ENCODE measurements around the gene LNX1.
"Not testable (repeated sequence)": the region's sequence is repeated elsewhere in the genome, so short reads cannot be mapped to it uniquely, and the experiment has no call there.

The LNX1 gene

GRCh38 chr4:53490965-53491622 is 100.2 kb downstream of the LNX1 start:
- peak in 1 of 2 experiments; percentile 29 for DNase-seq

- DNase-seq: no peak
Measured at GRCh38 chr4:53490161-53490956, 100.9 kb downstream of the LNX1 start.

GRCh38 chr4:53489279-53489889 is 101.9 kb downstream of the LNX1 start:
- DNase-seq: no peak

DNA sequence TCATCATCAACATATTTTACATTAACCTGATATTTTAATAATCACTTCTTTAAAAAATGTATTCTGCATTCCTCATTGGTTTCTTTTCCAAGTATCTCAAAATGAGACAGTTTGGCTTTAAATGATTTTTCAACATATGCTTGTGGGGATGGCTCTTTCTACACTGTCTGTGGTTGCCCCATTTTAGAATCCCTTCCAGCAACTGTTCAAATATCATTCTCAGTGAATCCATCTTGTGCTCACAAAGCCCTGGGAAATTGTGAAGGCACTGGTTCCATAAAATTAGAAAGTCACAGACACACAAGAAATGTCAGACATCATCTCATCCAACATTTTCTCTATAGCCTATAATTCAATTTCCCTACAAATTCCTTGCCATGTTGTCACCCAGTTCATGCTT is 103.5 kb downstream of the LNX1 start:
- DNase-seq: no peak

DNA sequence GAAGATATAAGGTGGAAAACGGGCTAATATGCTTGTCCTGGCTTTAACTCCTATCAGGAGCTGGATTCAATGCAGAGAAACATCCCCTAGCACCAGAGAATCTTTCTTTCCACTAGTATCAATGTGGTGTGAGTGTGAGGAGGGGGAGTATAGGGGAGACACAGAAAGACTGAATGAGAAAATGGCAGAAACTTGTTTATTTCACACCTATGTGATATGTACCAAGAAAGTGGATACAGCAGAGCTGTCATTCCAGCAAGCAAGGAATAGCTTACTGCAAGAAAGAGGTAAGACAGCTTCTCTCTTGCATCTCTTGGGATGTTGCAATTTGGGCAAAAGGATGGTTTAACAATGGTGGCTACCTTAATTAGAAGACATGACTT is 105.6 kb downstream of the LNX1 start:
- no peak for DNase-seq

- DNase-seq: no peak
Measured at GRCh38 chr4:53484911-53485657, 106.2 kb downstream of the LNX1 start.

GRCh38 chr4:53483250-53483649 is 108.0 kb downstream of the LNX1 start:
- DNase-seq: no peak

DNA sequence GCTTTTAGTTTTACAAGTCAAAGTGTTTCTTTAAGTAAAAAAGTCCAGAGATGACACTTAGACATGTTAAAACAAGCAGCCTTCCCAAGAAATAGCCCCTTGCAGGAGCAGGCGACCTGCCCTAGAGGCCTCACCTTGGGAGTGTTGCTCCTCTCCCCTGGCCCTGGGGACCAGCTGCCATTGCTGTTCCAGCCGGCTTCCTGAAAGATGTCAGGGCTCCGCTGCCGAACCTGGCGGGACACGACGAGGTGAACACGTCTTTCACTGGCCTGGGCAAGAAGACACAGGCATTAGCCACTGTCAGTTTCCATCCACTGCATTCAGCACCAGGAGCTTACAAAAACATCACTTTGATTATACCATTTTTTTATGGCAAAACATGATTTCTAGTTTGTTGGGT is 109.7 kb downstream of the LNX1 start:
- no peak for DNase-seq

DNA sequence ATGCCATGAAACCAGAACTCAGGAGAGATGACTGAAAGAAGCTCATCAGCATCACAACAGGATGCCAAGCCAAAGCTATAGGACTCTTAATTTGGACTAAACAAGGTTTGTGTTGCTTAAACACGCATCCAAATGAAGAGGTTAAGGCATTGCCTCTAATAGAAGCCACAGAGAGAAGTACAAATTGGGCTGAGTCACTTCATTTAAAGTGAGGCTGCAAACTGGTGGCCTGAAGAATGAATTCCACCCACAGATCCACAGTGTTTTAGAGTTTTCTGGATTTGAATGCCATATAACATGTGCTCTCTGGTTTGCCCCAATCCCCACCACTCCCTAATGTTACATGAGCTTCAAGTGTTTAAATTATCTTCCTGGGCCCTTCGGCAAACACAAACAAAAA is 110.4 kb downstream of the LNX1 start:
- DNase-seq: no peak

GRCh38 chr4:53479736-53480525 is 111.4 kb downstream of the LNX1 start:
- DNase-seq: no peak

DNA sequence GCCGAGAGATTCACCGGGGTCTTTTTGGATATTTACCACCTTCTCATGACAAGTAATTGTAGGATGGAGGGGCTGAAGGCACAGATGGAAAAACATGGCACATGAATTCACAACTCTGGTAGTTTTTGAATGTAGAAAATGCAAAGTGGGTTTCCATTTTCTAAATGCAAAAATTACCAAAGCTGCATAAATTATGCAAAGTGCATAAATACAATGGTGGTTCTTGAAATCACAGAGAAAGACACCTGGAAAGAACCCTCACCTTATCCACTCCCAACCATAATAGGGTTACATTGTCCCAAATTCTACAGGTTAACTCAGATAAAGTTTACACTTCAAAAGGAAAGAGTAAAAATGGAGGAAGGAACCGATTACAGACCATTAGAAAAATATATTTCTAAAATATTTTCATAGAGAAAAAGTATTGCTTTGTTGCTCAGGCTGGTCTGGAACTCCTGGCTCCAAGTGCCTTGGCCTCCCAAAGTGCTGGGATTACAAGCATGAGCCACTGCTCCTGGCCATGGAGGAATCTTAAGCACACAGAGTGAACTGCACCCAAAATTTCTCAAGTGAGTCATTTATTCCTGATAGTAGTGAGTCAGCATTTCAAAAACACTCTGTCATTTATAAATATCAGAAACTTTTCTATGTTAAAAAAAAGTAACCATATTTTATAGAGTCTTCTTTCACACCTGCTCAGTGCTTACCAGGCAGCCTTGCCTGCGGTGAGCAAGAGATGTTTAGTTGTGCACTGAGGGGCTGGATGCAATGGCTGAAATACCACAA is 112.4 kb downstream of the LNX1 start:
- DNase-seq: no peak

DNA sequence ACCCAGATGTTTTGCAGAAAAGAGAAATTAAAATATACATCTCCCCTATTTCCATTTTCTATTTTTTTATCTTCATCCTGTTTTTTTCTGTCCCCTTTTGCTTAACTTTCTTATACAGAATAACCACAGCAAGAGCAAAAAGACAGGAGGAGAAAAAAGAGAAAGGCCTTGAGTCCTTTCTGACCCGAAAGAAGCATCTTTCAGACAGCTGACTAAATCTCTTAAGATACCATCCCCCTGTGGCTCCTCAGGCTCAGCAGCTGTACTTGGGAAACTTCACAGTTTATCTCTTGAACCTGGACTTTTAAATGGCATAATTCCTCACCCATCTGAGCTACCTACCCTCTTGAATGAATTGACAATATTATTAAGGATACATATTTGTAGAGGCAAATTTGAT is 113.7 kb downstream of the LNX1 start:
- no peak for DNase-seq

DNA sequence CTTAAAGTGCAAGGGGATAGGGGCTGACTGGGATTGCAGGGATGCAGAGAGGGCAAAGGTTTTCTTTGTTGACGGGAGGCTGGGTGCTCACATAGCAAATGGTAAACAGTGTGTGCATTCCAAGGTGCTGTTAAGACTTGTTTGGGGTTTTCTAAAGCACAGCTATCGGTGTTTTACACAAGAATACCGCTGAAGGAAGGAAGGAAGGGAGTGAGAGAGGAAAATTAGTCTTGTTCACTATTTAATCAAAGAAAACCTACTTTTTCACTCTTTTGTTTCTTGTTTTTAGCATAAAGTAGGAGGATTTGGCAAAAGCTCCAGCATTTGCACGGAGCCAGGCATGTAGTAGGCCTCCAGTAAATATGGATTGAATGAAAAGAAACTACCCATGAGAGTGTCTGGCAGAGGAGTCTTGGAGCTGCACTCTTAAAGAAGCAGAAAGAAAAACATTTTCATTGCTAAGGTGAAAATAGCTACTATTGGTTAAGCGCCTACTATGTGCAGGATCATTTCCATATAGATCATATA is 114.2 kb downstream of the LNX1 start:
- no peak for DNase-seq

DNA sequence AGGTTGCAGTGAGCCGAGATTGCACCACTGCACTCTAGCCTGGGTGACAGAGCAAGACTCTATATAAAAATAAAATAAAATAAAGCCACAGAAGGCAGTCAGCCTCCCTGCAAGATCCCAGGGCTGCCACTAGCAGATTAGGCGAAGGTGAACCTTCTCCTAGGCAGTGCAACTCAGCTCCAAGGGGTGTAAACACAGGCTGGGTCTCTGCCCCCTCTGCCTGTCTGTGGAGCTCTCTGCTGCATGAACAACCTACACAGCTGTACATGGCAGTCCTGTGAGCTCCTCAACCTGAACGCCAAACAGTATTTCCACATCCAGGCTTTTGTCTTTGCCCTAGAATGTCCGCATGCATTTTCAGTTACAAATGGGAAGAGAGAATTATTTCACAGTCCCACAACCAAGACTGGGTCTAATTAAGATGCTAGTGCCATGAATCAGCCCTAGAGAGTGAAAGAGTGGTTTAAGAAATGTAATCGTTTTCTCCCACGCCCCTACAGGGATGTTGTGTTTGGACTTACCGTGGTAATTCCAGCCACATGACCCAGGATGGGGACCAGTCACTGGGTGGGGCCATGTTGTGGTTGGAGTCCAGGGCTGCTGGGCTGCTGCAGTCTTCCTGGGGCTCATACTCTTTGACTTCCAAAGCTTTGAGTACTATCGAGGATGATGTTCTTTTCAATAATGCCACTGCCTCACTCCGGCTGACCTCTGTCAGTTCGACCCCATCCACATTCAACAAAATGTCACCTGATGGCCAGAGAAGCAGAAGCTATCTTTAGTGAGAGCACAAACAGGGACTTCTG is 114.9 kb downstream of the LNX1 start:
- no peak for DNase-seq

DNA sequence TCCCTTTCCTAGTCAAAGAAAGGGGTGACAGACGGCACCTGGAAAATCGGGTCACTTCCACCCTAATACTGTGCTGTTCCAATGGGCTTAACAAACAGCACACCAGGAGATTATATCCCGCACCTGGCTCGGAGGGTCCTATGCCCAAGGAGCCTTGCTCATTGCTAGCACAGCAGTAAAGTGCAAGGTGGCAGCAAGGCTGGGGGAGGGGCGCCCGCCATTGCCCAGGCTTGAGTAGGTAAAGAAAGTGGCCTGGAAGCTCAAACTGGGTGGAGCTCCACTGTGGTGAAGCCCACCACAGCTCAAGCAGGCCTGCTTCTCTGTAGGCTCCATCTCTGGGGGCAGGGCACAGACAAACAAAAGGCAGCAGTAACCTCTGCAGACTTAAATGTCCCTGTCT is 124.7 kb downstream of the LNX1 start:
- not testable (repeated sequence) for DNase-seq

- no peak for DNase-seq
Measured at GRCh38 chr4:53465891-53466290, 125.4 kb downstream of the LNX1 start.

- DNase-seq: no peak
Measured at GRCh38 chr4:53465281-53465680, 126.0 kb downstream of the LNX1 start.

DNA sequence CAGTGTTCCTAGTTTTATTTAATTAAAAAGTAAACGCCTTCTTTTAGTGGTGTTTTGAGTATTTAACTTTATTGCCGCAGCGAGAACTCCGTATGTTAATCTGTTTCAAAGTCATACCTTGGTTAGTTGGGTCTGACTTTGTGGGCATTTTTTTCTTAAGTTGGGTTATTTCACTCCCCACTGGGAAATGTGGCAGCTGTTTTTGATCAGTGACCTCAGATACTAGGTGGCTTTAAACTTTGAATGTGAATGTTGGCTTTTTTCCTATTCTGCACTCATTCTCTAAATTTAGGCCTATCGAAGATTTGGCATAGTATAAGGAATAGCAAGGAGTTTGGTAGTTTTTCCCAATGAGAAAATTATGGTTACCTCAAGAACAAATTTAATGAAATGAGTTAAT is 127.9 kb downstream of the LNX1 start:
- no peak for DNase-seq

- DNase-seq: no peak
Measured at GRCh38 chr4:53461244-53461643, 130.0 kb downstream of the LNX1 start.

DNA sequence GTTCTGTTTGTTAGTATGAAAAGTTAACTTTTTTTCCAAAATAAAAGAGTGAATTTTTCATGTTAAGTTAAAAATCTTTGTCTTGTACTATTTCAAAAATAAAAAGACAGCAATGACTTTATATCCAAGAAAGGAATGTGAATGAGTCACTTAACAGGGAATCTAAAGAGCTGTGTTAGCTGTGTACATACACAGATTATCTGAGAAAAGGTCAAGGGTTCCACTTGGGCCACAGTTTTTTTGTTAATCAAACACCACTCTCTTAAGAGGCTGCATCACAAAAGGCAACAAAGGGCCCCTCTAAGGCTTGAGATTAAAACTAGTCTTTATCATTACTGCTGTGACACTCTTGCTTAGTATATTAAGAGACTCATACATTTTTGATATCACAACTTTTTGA is 131.7 kb downstream of the LNX1 start:
- no peak for DNase-seq

DNA sequence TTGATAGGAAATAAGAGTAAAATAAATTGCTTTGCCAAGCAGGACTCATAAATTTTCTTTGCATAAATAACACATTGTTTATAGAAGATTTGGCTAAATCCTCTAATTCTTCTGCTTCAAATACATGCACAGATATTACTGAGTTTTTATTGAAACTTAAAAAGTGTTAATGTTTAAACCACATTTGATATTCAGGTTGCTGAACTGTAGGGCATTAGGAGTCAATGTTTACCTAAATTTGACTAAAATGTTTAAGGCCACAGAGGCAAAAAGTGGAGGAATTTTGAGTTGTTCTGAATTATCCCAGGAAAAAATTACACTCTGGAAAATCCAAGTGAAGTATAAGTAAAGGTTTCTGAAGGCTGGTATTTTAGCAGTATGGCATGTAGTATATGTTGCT is 135.1 kb downstream of the LNX1 start:
- no peak for DNase-seq
